Measurements from ENCODE around the gene PCDHGB4.
A peak's percentile ranks its signal among the peaks of the same experiment; 100 is the strongest.
"Not testable (repeated sequence)": the region's sequence is repeated elsewhere in the genome, so short reads cannot be mapped to it uniquely, and the experiment has no call there.

PCDHGB4 gene

GRCh38 chr5:141371572-141372475 is 15.7 kb upstream of the PCDHGB4 start:
- H3K27me3 ChIP-seq (ENCODE audit: control insufficient read depth in 1 of 2, insufficient read depth in 2 of 2, low read length in 2 of 2), result no peaks in the 10 kb centered on the region
- H3K36me3 ChIP-seq (ENCODE audit: insufficient read depth, low read length), result peaks cover 4% of the 10 kb centered on the region
- peaks cover 65% of the 10 kb centered on the region for H3K9me3 ChIP-seq (ENCODE audit: low read length)
- H3K9ac ChIP-seq (ENCODE audit: low read length), result no peak overlapping the region
- no peaks in the 10 kb centered on the region for H3K4me1 ChIP-seq (ENCODE audit: insufficient read depth, low read length)
- H3K4me3 ChIP-seq (ENCODE audit: low read depth in 1 of 2, low read length in 2 of 2), result peak overlapping the region; percentile 42 to 52
- H3K27ac ChIP-seq (ENCODE audit: low read depth, low read length), result no peak overlapping the region

GRCh38 chr5:141373673-141374317 is 13.7 kb upstream of the PCDHGB4 start, which contains the start of gene PCDHGA6:
Gene PCDHGA6, plus strand, starts transcription at chr5:141373891. Its CDS starts 193 bp downstream, at chr5:141374084.
- Histone ChIP-seq H3K27ac (ENCODE audit: low read depth, low read length) (no peak within 1 kb of the TSS), H3K27me3 (ENCODE audit: control insufficient read depth in 1 of 2, insufficient read depth in 2 of 2, low read length in 2 of 2) (no peaks in the 10 kb centered on the region), H3K4me1 (ENCODE audit: insufficient read depth, low read length) (no peaks in the 10 kb centered on the region), H3K36me3 (ENCODE audit: insufficient read depth, low read length) (peaks cover 4% of the 10 kb centered on the region), H3K9ac (ENCODE audit: low read length) (no peak within 1 kb of the TSS), H3K4me3 (ENCODE audit: low read depth in 1 of 2, low read length in 2 of 2) (peak within 1 kb of the TSS; percentile 25 to 42), H3K9me3 (ENCODE audit: low read length) (peaks cover 77% of the 10 kb centered on the region)

DNA sequence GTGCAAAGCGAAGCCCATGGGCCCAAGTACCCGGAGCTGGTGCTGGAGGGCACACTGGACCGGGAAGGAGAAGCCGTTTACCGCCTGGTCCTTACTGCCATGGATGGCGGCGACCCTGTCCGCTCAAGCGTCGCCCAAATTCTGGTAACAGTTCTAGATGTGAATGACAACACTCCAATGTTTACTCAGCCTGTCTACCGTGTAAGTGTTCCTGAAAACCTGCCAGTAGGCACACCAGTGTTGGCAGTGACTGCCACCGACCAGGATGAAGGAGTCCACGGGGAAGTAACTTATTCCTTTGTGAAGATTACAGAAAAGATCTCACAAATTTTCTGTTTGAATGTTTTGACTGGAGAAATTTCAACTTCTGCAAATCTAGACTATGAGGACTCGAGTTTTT is 12.9 kb upstream of the PCDHGB4 start:
- H3K27ac ChIP-seq (ENCODE audit: low read depth, low read length), result no peak overlapping the region
- no peak overlapping the region for H3K9ac ChIP-seq (ENCODE audit: low read length)
- no peaks in the 10 kb centered on the region for H3K4me1 ChIP-seq (ENCODE audit: insufficient read depth, low read length)
- H3K36me3 ChIP-seq (ENCODE audit: insufficient read depth, low read length), result peaks cover 4% of the 10 kb centered on the region
- H3K9me3 ChIP-seq (ENCODE audit: low read length), result peaks cover 73% of the 10 kb centered on the region
- no peaks in the 10 kb centered on the region for H3K27me3 ChIP-seq (ENCODE audit: control insufficient read depth in 1 of 2, insufficient read depth in 2 of 2, low read length in 2 of 2)
- peak overlapping the region; percentile 25 to 28 for H3K4me3 ChIP-seq (ENCODE audit: low read depth in 1 of 2, low read length in 2 of 2)

DNA sequence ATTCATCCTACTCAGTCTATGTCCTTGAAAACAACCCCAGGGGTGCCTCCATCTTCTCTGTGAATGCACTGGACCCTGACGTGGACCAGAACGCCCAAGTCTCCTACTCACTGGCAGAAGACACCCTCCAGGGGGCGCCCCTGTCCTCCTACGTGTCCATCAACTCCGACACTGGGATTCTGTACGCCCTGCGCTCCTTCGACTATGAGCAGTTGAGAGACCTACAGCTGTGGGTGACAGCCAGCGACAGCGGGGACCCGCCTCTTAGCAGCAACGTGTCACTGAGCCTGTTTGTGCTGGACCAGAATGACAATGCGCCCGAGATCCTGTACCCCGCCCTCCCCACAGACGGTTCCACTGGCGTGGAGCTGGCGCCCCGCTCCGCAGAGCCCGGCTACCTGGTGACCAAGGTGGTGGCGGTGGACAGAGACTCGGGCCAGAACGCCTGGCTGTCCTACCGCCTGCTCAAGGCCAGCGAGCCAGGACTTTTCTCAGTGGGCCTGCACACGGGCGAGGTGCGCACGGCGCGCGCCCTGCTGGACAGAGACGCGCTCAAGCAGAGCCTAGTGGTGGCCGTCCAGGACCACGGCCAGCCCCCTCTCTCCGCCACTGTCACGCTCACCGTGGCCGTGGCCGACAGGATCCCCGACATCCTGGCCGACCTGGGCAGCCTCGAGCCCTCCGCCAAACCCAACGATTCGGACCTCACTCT is 11.9 kb upstream of the PCDHGB4 start:
- H3K27ac ChIP-seq (ENCODE audit: low read depth, low read length); H3K9ac ChIP-seq (ENCODE audit: low read length); H3K4me1 ChIP-seq (ENCODE audit: insufficient read depth, low read length); H3K27me3 ChIP-seq (ENCODE audit: control insufficient read depth in 1 of 2, insufficient read depth in 2 of 2, low read length in 2 of 2); H3K36me3 ChIP-seq (ENCODE audit: insufficient read depth, low read length): not testable (repeated sequence)
- Histone ChIP-seq H3K4me3 (ENCODE audit: low read depth in 1 of 2, low read length in 2 of 2) (peak overlapping the region in 1 of 2 donors; percentile 38), H3K9me3 (ENCODE audit: low read length) (peaks cover 68% of the 10 kb centered on the region)

GRCh38 chr5:141382469-141383294 is 4.8 kb upstream of the PCDHGB4 start, which contains the start of gene PCDHGA7:
Gene PCDHGA7, plus strand, starts transcription at chr5:141382742. Its CDS starts 158 bp downstream, at chr5:141382900.
- Histone ChIP-seq H3K27ac (ENCODE audit: low read depth, low read length) (no peak within 1 kb of the TSS), H3K4me3 (ENCODE audit: low read depth in 1 of 2, low read length in 2 of 2) (peak within 1 kb of the TSS; percentile 12 to 47), H3K9ac (ENCODE audit: low read length) (no peak within 1 kb of the TSS), H3K9me3 (ENCODE audit: low read length) (peaks cover 73% of the 10 kb centered on the region), H3K36me3 (ENCODE audit: insufficient read depth, low read length) (no peaks in the 10 kb centered on the region), H3K4me1 (ENCODE audit: insufficient read depth, low read length) (no peaks in the 10 kb centered on the region), H3K27me3 (ENCODE audit: control insufficient read depth in 1 of 2, insufficient read depth in 2 of 2, low read length in 2 of 2) (no peaks in the 10 kb centered on the region)

DNA sequence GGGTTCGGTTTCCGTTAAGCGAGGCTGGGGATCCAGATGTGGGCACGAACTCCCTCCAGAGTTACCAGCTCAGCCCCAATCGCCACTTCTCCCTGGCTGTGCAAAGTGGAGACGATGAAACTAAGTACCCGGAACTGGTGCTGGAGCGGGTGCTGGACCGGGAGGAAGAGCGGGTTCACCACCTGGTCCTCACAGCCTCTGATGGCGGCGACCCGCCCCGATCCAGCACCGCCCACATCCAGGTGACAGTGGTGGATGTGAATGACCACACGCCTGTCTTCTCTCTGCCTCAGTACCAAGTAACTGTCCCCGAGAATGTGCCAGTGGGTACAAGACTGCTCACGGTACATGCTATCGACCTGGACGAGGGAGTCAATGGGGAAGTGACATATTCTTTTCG is 4.2 kb upstream of the PCDHGB4 start:
- H3K4me3 ChIP-seq (ENCODE audit: low read depth in 1 of 2, low read length in 2 of 2), result peak overlapping the region; percentile 12 to 47
- no peaks in the 10 kb centered on the region for H3K36me3 ChIP-seq (ENCODE audit: insufficient read depth, low read length)
- no peaks in the 10 kb centered on the region for H3K27me3 ChIP-seq (ENCODE audit: control insufficient read depth in 1 of 2, insufficient read depth in 2 of 2, low read length in 2 of 2)
- no peak overlapping the region for H3K27ac ChIP-seq (ENCODE audit: low read depth, low read length)
- peaks cover 69% of the 10 kb centered on the region for H3K9me3 ChIP-seq (ENCODE audit: low read length)
- H3K4me1 ChIP-seq (ENCODE audit: insufficient read depth, low read length), result no peaks in the 10 kb centered on the region
- H3K9ac ChIP-seq (ENCODE audit: low read length), result no peak overlapping the region

- Histone ChIP-seq H3K4me1 (ENCODE audit: insufficient read depth, low read length) (no peaks in the 10 kb centered on the region), H3K9me3 (ENCODE audit: low read length) (peaks cover 78% of the 10 kb centered on the region), H3K27me3 (ENCODE audit: control insufficient read depth in 1 of 2, insufficient read depth in 2 of 2, low read length in 2 of 2) (no peaks in the 10 kb centered on the region)
These were observed 2.8 kb upstream of the PCDHGB4 start for GRCh38 chr5:141384471-141385267.

GRCh38 chr5:141388661-141389060 is 1.2 kb downstream of the PCDHGB4 start:
- no peaks in the 10 kb centered on the region for H3K36me3 ChIP-seq (ENCODE audit: insufficient read depth, low read length)
- no peaks in the 10 kb centered on the region for H3K27me3 ChIP-seq (ENCODE audit: control insufficient read depth in 1 of 2, insufficient read depth in 2 of 2, low read length in 2 of 2)
- peaks cover 79% of the 10 kb centered on the region for H3K9me3 ChIP-seq (ENCODE audit: low read length)
- no peaks in the 10 kb centered on the region for H3K4me1 ChIP-seq (ENCODE audit: insufficient read depth, low read length)
- H3K27ac ChIP-seq (ENCODE audit: low read depth, low read length), result no peak overlapping the region
- no peak overlapping the region for H3K9ac ChIP-seq (ENCODE audit: low read length)
- peak overlapping the region in 1 of 2 donors; percentile 33 for H3K4me3 ChIP-seq (ENCODE audit: low read depth in 1 of 2, low read length in 2 of 2)

More at GRCh38 chr5:141384471-141385267, 2.8 kb upstream of the PCDHGB4 start:
- Histone ChIP-seq H3K36me3 (ENCODE audit: insufficient read depth, low read length) (no peaks in the 10 kb centered on the region), H3K27ac (ENCODE audit: low read depth, low read length) (no peak overlapping the region), H3K9ac (ENCODE audit: low read length) (no peak overlapping the region), H3K4me3 (ENCODE audit: low read depth in 1 of 2, low read length in 2 of 2) (peak overlapping the region in 1 of 2 donors; percentile 16)

DNA sequence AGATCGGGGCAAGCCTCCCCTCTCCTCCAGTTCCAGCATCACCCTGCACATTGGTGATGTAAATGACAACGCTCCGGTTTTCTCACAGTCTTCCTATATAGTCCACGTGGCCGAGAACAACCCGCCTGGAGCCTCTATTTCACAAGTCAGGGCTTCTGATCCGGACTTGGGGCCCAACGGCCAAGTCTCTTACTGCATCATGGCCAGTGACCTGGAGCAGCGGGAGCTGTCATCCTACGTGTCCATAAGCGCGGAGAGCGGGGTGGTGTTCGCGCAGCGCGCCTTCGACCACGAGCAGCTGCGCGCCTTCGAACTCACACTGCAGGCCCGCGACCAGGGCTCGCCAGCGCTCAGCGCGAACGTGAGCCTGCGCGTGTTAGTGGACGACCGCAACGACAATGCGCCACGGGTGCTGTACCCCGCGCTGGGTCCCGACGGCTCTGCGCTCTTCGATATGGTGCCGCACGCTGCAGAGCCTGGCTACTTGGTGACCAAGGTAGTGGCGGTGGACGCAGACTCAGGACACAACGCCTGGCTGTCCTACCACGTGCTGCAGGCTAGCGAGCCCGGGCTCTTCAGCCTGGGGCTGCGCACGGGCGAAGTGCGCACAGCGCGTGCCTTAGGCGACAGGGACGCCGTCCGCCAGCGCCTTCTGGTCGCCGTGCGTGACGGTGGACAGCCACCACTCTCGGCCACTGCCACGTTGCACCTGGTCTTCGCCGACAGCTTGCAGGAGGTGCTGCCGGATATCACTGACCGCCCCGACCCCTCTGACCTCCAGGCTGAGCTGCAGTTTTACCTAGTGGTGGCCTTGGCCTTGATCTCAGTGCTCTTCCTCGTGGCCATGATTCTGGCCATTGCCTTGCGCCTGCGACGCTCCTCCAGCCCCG is 1.9 kb downstream of the PCDHGB4 start:
- H3K36me3 ChIP-seq (ENCODE audit: insufficient read depth, low read length), result no peaks in the 10 kb centered on the region
- H3K27me3 ChIP-seq (ENCODE audit: control insufficient read depth in 1 of 2, insufficient read depth in 2 of 2, low read length in 2 of 2), result no peaks in the 10 kb centered on the region

More for the DNA sequence above, 1.9 kb downstream of the PCDHGB4 start:
- no peak overlapping the region for H3K27ac ChIP-seq (ENCODE audit: low read depth, low read length)
- peaks cover 79% of the 10 kb centered on the region for H3K9me3 ChIP-seq (ENCODE audit: low read length)
- peak overlapping the region in 1 of 2 donors; percentile 33 for H3K4me3 ChIP-seq (ENCODE audit: low read depth in 1 of 2, low read length in 2 of 2)
- H3K4me1 ChIP-seq (ENCODE audit: insufficient read depth, low read length), result no peaks in the 10 kb centered on the region
- H3K9ac ChIP-seq (ENCODE audit: low read length), result no peak overlapping the region
